Osteoblast (primary cell): Measurements from ENCODE around the gene C11orf52. TPM values are rescaled to one million over a fixed set of nuclear protein-coding genes. Genes with fewer than 3 reads are reported as not detected.

Source experiments
- DNase-seq: peaks from one replicate; pipeline ENCODE4 v3.0.0; 2011; ENCODE audit warnings: low spot score, mixed read lengths; ENCODE audit not compliant: insufficient read length; ENCODE audit errors: missing footprints
- H2AFZ ChIP-seq: 2 replicates; pipeline ENCODE4 v1.6.0; 2011; ENCODE audit warnings: mild to moderate bottlenecking, low read length
- H3K27ac ChIP-seq: 2 replicates; pipeline ENCODE4 v1.5.1; 2011; ENCODE audit warnings: mild to moderate bottlenecking, low read depth, low read length, moderate library complexity
- H3K27me3 ChIP-seq: 2 replicates; pipeline ENCODE4 v1.6.0; 2012; ENCODE audit warnings: mild to moderate bottlenecking, control low read depth, inconsistent platforms, low read length, moderate library complexity; ENCODE audit not compliant: insufficient read depth
- H3K36me3 ChIP-seq: 2 replicates; pipeline ENCODE4 v1.5.1; 2011; ENCODE audit warnings: mild to moderate bottlenecking, low read length, control low read depth, moderate library complexity; ENCODE audit not compliant: insufficient read depth
- H3K4me1 ChIP-seq: 2 replicates; pipeline ENCODE4 v1.5.1; 2011; ENCODE audit warnings: mild to moderate bottlenecking, low read length, control low read depth, moderate library complexity; ENCODE audit not compliant: insufficient read depth
- H3K4me2 ChIP-seq: 2 replicates; pipeline ENCODE4 v1.6.0; 2011; ENCODE audit warnings: mild to moderate bottlenecking, low read length; ENCODE audit not compliant: insufficient read depth
- H3K4me3 ChIP-seq: fragments of 200-600 bp; sonication (generic); 3 replicates; pipeline ENCODE4 v1.5.1; 2012; ENCODE audit warnings: mild to moderate bottlenecking, low read length, inconsistent platforms; ENCODE audit not compliant: insufficient read depth
- H3K79me2 ChIP-seq: 2 replicates; pipeline ENCODE4 v1.6.0; 2012; ENCODE audit warnings: mild to moderate bottlenecking, low read length, control low read depth, inconsistent platforms; ENCODE audit not compliant: insufficient read depth
- H3K9me3 ChIP-seq: 2 replicates; pipeline ENCODE4 v1.5.1; 2011; ENCODE audit warnings: low read depth, low read length, control low read depth
- H4K20me1 ChIP-seq: 2 replicates; pipeline ENCODE4 v1.6.0; 2012; ENCODE audit warnings: mild to moderate bottlenecking, low read length, control low read depth; ENCODE audit not compliant: insufficient read depth
- CTCF ChIP-seq: IDR thresholded peaks from 2 replicates; pipeline ENCODE4 v1.5.1; 2011; ENCODE audit warnings: mild to moderate bottlenecking, low read depth, low read length, moderate library complexity; ENCODE audit errors: extremely low read depth
- total RNA-seq: library from RNA; depleted of rRNA; stranded (reverse); fragments of >200 nt; gene quantifications from 2 replicates; pipeline ENCODE4 v1.2.3, GENCODE V29; 2012

Gene C11orf52
- total RNA-seq, 1 donor: 1.4 TPM

GRCh38 chr11:111944139-111944538 lies 25.4 kb downstream of the C11orf52 start:
- H2AFZ ChIP-seq: no peak overlapping the region
- TF ChIP-seq CTCF: no peak
- no peaks in the 10 kb centered on the region for H3K27me3 ChIP-seq

GRCh38 chr11:111944651-111945051 lies 25.9 kb downstream of the C11orf52 start:
- no peak for TF ChIP-seq CTCF
- Histone ChIP-seq H3K79me2 (peaks cover 20% of the 10 kb centered on the region), H3K27ac (peak overlapping the region; percentile 97), H3K27me3 (no peaks in the 10 kb centered on the region), H3K4me2 (peak overlapping the region; percentile 67), H4K20me1 (no peaks in the 10 kb centered on the region), H3K4me1 (peaks cover 53% of the 10 kb centered on the region), H3K9me3 (no peaks in the 10 kb centered on the region), H3K36me3 (no peaks in the 10 kb centered on the region), H2AFZ (peak overlapping the region; percentile 12), H3K4me3 (peak overlapping the region; percentile 38)
- peak; percentile 90 for DNase-seq

More at GRCh38 chr11:111944139-111944538, 25.4 kb downstream of the C11orf52 start:
- no peaks in the 10 kb centered on the region for H3K36me3 ChIP-seq
- H3K4me3 ChIP-seq: peak overlapping the region; percentile 38
- peak; percentile 67 for DNase-seq
- H3K4me2 ChIP-seq: peak overlapping the region; percentile 67
- no peaks in the 10 kb centered on the region for H4K20me1 ChIP-seq
- no peaks in the 10 kb centered on the region for H3K9me3 ChIP-seq
- peaks cover 20% of the 10 kb centered on the region for H3K79me2 ChIP-seq
- peaks cover 58% of the 10 kb centered on the region for H3K4me1 ChIP-seq
- peak overlapping the region; percentile 97 for H3K27ac ChIP-seq

- peak overlapping the region; percentile 67 for H3K4me2 ChIP-seq
These were observed 26.5 kb downstream of the C11orf52 start for GRCh38 chr11:111945198-111945597.

GRCh38 chr11:111946499-111946898 lies 27.8 kb downstream of the C11orf52 start:
- peak overlapping the region; percentile 13 for H3K27ac ChIP-seq
- no peak for TF ChIP-seq CTCF
- no peak overlapping the region for H2AFZ ChIP-seq

More at GRCh38 chr11:111945198-111945597, 26.5 kb downstream of the C11orf52 start:
- Histone ChIP-seq H4K20me1 (no peaks in the 10 kb centered on the region), H3K36me3 (no peaks in the 10 kb centered on the region), H3K4me1 (peaks cover 48% of the 10 kb centered on the region), H3K79me2 (peaks cover 18% of the 10 kb centered on the region), H3K27ac (peak overlapping the region; percentile 97), H3K27me3 (no peaks in the 10 kb centered on the region), H3K4me3 (no peak overlapping the region), H3K9me3 (no peaks in the 10 kb centered on the region), H2AFZ (peak overlapping the region; percentile 12)
- TF ChIP-seq CTCF: no peak
- no peak for DNase-seq

More at GRCh38 chr11:111946499-111946898, 27.8 kb downstream of the C11orf52 start:
- peaks cover 9% of the 10 kb centered on the region for H3K79me2 ChIP-seq
- H3K4me1 ChIP-seq: peaks cover 44% of the 10 kb centered on the region
- H3K27me3 ChIP-seq: no peaks in the 10 kb centered on the region
- H3K9me3 ChIP-seq: no peaks in the 10 kb centered on the region
- no peak overlapping the region for H3K4me3 ChIP-seq
- H3K36me3 ChIP-seq: no peaks in the 10 kb centered on the region
- no peaks in the 10 kb centered on the region for H4K20me1 ChIP-seq
- DNase-seq: no peak
- H3K4me2 ChIP-seq: no peak overlapping the region
